Measurements from ENCODE around the gene EFHC2.
A peak's percentile ranks its signal among the peaks of the same experiment; 100 is the strongest.
"Not testable (repeated sequence)": the region's sequence is repeated elsewhere in the genome, so short reads cannot be mapped to it uniquely, and the experiment has no call there.

EFHC2 gene

GRCh38 chrX:44218465-44218864 is 125.0 kb downstream of the EFHC2 start:
- Histone ChIP-seq H3K4me3 (ENCODE audit: insufficient read length, low read depth) (no peak overlapping the region), H3K27me3 (ENCODE audit: insufficient read depth, insufficient read length) (no peaks in the 10 kb centered on the region), H3K36me3 (ENCODE audit: insufficient read depth, insufficient read length, low read length) (no peaks in the 10 kb centered on the region), H3K4me1 (ENCODE audit: insufficient read depth, insufficient read length) (no peaks in the 10 kb centered on the region), H3K9ac (ENCODE audit: insufficient read length, low read depth) (no peak overlapping the region), H3K9me3 (ENCODE audit: insufficient read depth, low read length) (no peaks in the 10 kb centered on the region)
- no peak for DNase-seq (ENCODE audit: low read depth, low spot score)
- no peak for TF ChIP-seq ZNF274 (IDR thresholded peaks at IDR 0.05; ENCODE audit: low read depth, low read length)
- TF ChIP-seq YY1 (IDR thresholded peaks at IDR 0.05; ENCODE audit: insufficient read depth, insufficient read length), result no peak
- no peak for TF ChIP-seq SUZ12 (IDR thresholded peaks at IDR 0.05; ENCODE audit: extremely low read depth, insufficient read depth, insufficient read length)

- TF ChIP-seq ZNF274 (IDR thresholded peaks at IDR 0.05; ENCODE audit: low read depth, low read length) (no peak), SUZ12 (IDR thresholded peaks at IDR 0.05; ENCODE audit: extremely low read depth, insufficient read depth, insufficient read length) (no peak), YY1 (IDR thresholded peaks at IDR 0.05; ENCODE audit: insufficient read depth, insufficient read length) (no peak)
- DNase-seq (ENCODE audit: low read depth, low spot score), result no peak
- Histone ChIP-seq H3K27me3 (ENCODE audit: insufficient read depth, insufficient read length) (no peaks in the 10 kb centered on the region), H3K4me1 (ENCODE audit: insufficient read depth, insufficient read length) (peaks cover 4% of the 10 kb centered on the region), H3K4me3 (ENCODE audit: insufficient read length, low read depth) (no peak overlapping the region), H3K36me3 (ENCODE audit: insufficient read depth, insufficient read length, low read length) (no peaks in the 10 kb centered on the region), H3K9me3 (ENCODE audit: insufficient read depth, low read length) (no peaks in the 10 kb centered on the region), H3K9ac (ENCODE audit: insufficient read length, low read depth) (no peak overlapping the region)
These were observed 127.3 kb downstream of the EFHC2 start for GRCh38 chrX:44216171-44216570.

GRCh38 chrX:44203791-44204190 is 139.7 kb downstream of the EFHC2 start:
- Histone ChIP-seq H3K9ac (ENCODE audit: insufficient read length, low read depth) (no peak overlapping the region), H3K4me1 (ENCODE audit: insufficient read depth, insufficient read length) (no peaks in the 10 kb centered on the region), H3K27me3 (ENCODE audit: insufficient read depth, insufficient read length) (no peaks in the 10 kb centered on the region), H3K36me3 (ENCODE audit: insufficient read depth, insufficient read length, low read length) (no peaks in the 10 kb centered on the region), H3K9me3 (ENCODE audit: insufficient read depth, low read length) (no peaks in the 10 kb centered on the region), H3K4me3 (ENCODE audit: insufficient read length, low read depth) (no peak overlapping the region)
- peak; percentile 6 for DNase-seq (ENCODE audit: low read depth, low spot score)
- TF ChIP-seq YY1 (IDR thresholded peaks at IDR 0.05; ENCODE audit: insufficient read depth, insufficient read length) (no peak), SUZ12 (IDR thresholded peaks at IDR 0.05; ENCODE audit: extremely low read depth, insufficient read depth, insufficient read length) (no peak), ZNF274 (IDR thresholded peaks at IDR 0.05; ENCODE audit: low read depth, low read length) (no peak)

GRCh38 chrX:44202596-44202995 is 140.9 kb downstream of the EFHC2 start:
- Histone ChIP-seq H3K27me3 (ENCODE audit: insufficient read depth, insufficient read length) (no peaks in the 10 kb centered on the region), H3K9me3 (ENCODE audit: insufficient read depth, low read length) (no peaks in the 10 kb centered on the region), H3K4me1 (ENCODE audit: insufficient read depth, insufficient read length) (no peaks in the 10 kb centered on the region), H3K4me3 (ENCODE audit: insufficient read length, low read depth) (no peak overlapping the region), H3K36me3 (ENCODE audit: insufficient read depth, insufficient read length, low read length) (no peaks in the 10 kb centered on the region), H3K9ac (ENCODE audit: insufficient read length, low read depth) (no peak overlapping the region)
- TF ChIP-seq YY1 (IDR thresholded peaks at IDR 0.05; ENCODE audit: insufficient read depth, insufficient read length), result no peak
- TF ChIP-seq SUZ12 (IDR thresholded peaks at IDR 0.05; ENCODE audit: extremely low read depth, insufficient read depth, insufficient read length), result no peak
- no peak for TF ChIP-seq ZNF274 (IDR thresholded peaks at IDR 0.05; ENCODE audit: low read depth, low read length)
- no peak for DNase-seq (ENCODE audit: low read depth, low spot score)

- DNase-seq (ENCODE audit: low read depth, low spot score), result no peak
- no peak for TF ChIP-seq ZNF274 (IDR thresholded peaks at IDR 0.05; ENCODE audit: low read depth, low read length)
- TF ChIP-seq SUZ12 (IDR thresholded peaks at IDR 0.05; ENCODE audit: extremely low read depth, insufficient read depth, insufficient read length), result no peak
- no peak for TF ChIP-seq YY1 (IDR thresholded peaks at IDR 0.05; ENCODE audit: insufficient read depth, insufficient read length)
- Histone ChIP-seq H3K4me1 (ENCODE audit: insufficient read depth, insufficient read length) (no peaks in the 10 kb centered on the region), H3K9ac (ENCODE audit: insufficient read length, low read depth) (no peak overlapping the region), H3K36me3 (ENCODE audit: insufficient read depth, insufficient read length, low read length) (no peaks in the 10 kb centered on the region), H3K4me3 (ENCODE audit: insufficient read length, low read depth) (no peak overlapping the region), H3K9me3 (ENCODE audit: insufficient read depth, low read length) (no peaks in the 10 kb centered on the region), H3K27me3 (ENCODE audit: insufficient read depth, insufficient read length) (no peaks in the 10 kb centered on the region)
These were observed 154.4 kb downstream of the EFHC2 start for GRCh38 chrX:44189116-44189515.

GRCh38 chrX:44187915-44188314 is 155.6 kb downstream of the EFHC2 start:
- not testable (repeated sequence) for DNase-seq (ENCODE audit: low read depth, low spot score); H3K36me3 ChIP-seq (ENCODE audit: insufficient read depth, insufficient read length, low read length); H3K4me1 ChIP-seq (ENCODE audit: insufficient read depth, insufficient read length); H3K27me3 ChIP-seq (ENCODE audit: insufficient read depth, insufficient read length); H3K9ac ChIP-seq (ENCODE audit: insufficient read length, low read depth); H3K9me3 ChIP-seq (ENCODE audit: insufficient read depth, low read length); H3K4me3 ChIP-seq (ENCODE audit: insufficient read length, low read depth)

- no peak for DNase-seq (ENCODE audit: low read depth, low spot score)
- Histone ChIP-seq H3K9ac (ENCODE audit: insufficient read length, low read depth) (no peak overlapping the region), H3K4me1 (ENCODE audit: insufficient read depth, insufficient read length) (no peaks in the 10 kb centered on the region), H3K27me3 (ENCODE audit: insufficient read depth, insufficient read length) (no peaks in the 10 kb centered on the region), H3K9me3 (ENCODE audit: insufficient read depth, low read length) (no peaks in the 10 kb centered on the region), H3K4me3 (ENCODE audit: insufficient read length, low read depth) (no peak overlapping the region), H3K36me3 (ENCODE audit: insufficient read depth, insufficient read length, low read length) (no peaks in the 10 kb centered on the region)
- no peak for TF ChIP-seq YY1 (IDR thresholded peaks at IDR 0.05; ENCODE audit: insufficient read depth, insufficient read length)
- no peak for TF ChIP-seq ZNF274 (IDR thresholded peaks at IDR 0.05; ENCODE audit: low read depth, low read length)
- TF ChIP-seq SUZ12 (IDR thresholded peaks at IDR 0.05; ENCODE audit: extremely low read depth, insufficient read depth, insufficient read length), result no peak
These were observed 160.1 kb downstream of the EFHC2 start for GRCh38 chrX:44183329-44183728.
